SHP77 (cell line): ENCODE measurements around the gene EFNA3.

Experiments
- DNase-seq, 2 experiments: peaks; one replicate each; lab custom pipeline; 2025; lab: John Stamatoyannopoulos, UW

Gene EFNA3

GRCh38 chr1:155048449-155049334 is 29.9 kb upstream of the EFNA3 start:
- DNase-seq, result no peak

GRCh38 chr1:155049651-155050559 is 28.7 kb upstream of the EFNA3 start:
- DNase-seq, result peak in 1 of 2 experiments; percentile 31

- peak; percentile 91 to 97 for DNase-seq
Observed at GRCh38 chr1:155050560-155051341, 27.9 kb upstream of the EFNA3 start, which contains the start of gene ADAM15. ADAM15 (plus strand) TSS chr1:155051316; CDS start chr1:155051387, 71 bp downstream.

- no peak for DNase-seq
Observed at GRCh38 chr1:155051342-155051776, 27.3 kb upstream of the EFNA3 start.

GRCh38 chr1:155051777-155052398 is 26.7 kb upstream of the EFNA3 start:
- DNase-seq, result peak; percentile 30 to 67

GRCh38 chr1:155052439-155053395 is 25.9 kb upstream of the EFNA3 start:
- peak in 1 of 2 experiments; percentile 48 for DNase-seq

- DNase-seq, result no peak
Observed at GRCh38 chr1:155053531-155054105, 25.0 kb upstream of the EFNA3 start.

GRCh38 chr1:155057104-155057503 is 21.5 kb upstream of the EFNA3 start:
- no peak for DNase-seq

- no peak for DNase-seq
Observed at GRCh38 chr1:155057788-155058211, 20.8 kb upstream of the EFNA3 start.

- no peak for DNase-seq
Observed at GRCh38 chr1:155060736-155061135, 17.9 kb upstream of the EFNA3 start.

GRCh38 chr1:155061381-155062150 is 17.1 kb upstream of the EFNA3 start:
- DNase-seq, result peak; percentile 90 to 94

- DNase-seq, result no peak
Observed at GRCh38 chr1:155062151-155062686, 16.4 kb upstream of the EFNA3 start.

- no peak for DNase-seq
Observed at GRCh38 chr1:155062702-155063411, 15.8 kb upstream of the EFNA3 start.

GRCh38 chr1:155063550-155064110 is 15.0 kb upstream of the EFNA3 start, which contains the start of gene EFNA4:
EFNA4 (plus strand) TSS chr1:155063740; CDS start chr1:155063824, 84 bp downstream.
- DNase-seq, result peak; percentile 43 to 68

- DNase-seq, result peak; percentile 23 to 66
Observed at GRCh38 chr1:155064111-155064831, 14.4 kb upstream of the EFNA3 start.

GRCh38 chr1:155064832-155065429 is 13.7 kb upstream of the EFNA3 start:
- DNase-seq, result no peak
